SKM-1 (cell line): ENCODE data around the gene RETREG2.
"Not testable (repeated sequence)": the region's sequence is repeated elsewhere in the genome, so short reads cannot be mapped to it uniquely, and the experiment has no call there.

Experiments
- DNase-seq: peaks from one replicate; lab custom pipeline; 2025; ENCODE audit not compliant: unreplicated experiment; lab: John Stamatoyannopoulos, UW

The RETREG2 gene

DNA sequence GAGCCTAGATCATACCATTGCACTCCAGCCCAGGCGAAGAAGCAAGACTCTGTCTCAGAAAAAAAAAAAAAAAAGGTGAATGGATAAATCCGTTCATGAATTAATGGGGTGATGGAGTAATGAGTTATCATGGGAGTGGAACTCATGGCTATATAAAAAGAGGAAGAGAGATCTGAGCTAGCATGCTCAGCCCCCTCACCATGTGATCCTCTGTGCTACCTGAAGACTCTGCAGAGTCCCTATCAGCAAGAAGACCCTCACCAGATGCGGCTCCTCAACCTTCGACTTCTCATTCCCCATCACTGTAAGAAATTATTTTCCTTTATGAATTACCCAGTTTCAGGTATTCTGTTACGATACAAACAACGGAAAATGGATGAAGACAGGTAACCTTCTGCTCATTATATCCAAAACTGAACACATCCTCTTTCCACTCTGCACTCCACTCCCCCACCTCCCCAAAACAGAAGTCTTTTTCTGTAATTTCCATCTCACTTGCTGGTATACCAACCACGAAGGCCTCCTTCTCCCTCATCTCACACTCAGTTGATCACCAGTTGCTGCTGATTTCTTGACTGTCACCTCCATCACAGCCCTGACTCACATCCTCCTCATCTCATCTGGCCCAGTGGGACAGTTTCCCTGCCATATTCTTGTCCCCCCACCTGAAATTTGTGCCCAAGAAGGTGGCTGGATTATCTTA is 8.8 kb downstream of the RETREG2 start:
- DNase-seq = no peak

DNA sequence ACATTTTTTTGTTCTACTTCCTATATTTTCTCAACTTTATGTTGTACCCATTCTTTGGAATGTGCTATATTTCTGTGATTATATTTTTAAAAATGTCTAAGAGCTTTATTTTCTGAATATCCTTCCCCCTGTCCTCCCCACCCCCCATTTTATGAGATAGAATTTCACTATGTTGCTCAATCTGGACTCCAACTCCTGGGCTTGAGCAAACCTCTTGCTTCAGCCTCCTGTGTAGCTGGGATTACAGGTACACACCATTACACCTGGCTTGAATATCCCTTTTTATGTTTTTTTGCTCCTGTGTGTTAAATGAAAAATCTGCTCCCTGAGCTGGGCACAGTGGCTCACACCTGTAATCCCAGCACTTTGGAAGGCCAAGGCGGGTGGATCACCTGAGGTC is 19.3 kb downstream of the RETREG2 start:
- no peak for DNase-seq

DNA sequence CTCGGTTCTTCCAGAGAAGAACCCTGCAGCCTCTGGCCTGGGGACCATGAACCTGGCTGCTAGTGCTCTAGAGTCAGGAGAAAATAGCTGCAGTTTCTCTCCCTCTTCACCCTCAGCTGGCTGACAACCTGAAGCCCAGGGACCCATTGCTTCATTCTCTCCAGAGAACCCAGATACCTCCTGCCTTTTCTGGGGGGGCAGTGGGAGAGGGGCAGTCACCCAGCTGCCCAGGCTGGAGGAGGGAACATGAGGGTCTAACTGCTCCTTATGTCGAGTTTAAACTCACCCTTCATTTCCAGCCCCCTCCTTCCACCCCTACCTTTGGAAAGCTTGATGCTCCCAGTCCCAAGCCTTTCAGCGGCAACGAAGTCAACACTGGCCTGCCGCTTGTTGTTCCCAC is 20.9 kb downstream of the RETREG2 start:
- DNase-seq = no peak

DNA sequence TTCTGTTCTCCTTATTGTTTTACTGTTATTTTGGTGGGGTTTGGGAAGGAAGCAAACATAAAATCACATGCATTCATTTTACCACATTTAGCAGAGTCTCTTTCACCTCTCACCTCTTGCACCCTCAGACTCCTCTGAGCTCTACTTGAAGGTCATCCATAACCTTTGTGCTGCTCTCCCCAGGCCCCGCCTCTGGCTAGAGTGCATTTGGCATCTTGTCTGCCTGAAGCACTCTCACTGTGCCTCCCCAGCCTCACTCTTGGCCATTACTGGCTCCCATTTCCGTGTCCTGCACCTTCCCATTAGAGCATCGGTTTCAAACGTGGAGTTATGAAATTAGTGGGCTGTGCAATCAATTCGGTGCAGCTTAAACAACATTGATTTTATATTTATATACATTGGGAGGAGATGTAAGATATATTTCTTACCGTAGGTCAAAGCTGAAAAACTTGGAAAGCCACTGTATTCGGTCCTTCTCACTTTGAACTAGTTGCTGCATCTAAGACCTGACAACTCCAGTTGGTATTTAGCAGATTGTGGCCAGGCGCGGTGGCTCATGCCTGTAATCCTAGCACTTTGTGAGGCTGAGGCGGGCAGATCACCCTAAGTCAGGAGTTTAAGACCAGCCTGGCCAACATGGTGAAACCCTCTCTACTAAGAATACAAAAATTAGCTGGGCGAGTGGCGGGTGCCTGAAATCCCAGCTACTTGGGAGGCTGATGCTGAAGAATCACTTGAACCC is 21.6 kb downstream of the RETREG2 start:
- no peak for DNase-seq

DNA sequence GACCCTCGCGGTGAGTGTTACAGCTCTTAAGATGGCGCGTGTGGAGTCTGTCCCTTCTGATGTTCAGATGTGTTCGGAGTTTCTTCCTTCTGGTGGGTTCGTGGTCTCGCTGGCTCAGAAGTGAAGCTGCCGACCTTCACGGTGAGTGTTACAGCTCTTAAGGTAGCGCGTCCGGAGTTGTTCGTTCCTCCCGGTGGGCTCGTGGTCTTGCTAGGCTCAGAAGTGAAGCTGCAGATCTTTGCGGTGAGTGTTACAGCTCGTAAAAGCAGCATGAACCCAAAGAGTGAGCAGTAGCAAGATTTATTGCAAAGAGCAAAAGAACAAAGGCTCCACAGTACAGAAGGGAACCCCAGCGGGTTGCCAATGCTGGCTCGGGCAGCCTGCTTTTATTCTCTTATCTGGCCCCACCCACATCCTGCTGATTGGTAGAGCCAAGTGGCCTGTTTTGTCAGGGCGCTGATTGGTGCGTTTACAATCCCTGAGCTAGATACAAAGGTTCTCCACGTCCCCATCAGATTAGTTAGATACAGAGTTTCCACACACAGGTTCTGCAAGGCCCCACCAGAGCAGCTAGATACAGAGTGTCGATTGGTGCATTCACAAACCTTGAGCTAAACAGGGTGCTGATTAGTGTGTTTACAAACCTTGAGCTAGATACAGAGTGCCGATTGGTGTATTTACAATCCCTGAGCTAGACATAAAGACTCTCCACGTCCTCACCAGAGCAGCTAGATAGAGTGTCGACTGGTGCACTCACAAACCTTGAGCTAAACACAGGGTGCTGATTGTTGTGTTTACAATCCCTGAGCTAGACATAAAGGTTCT is 22.6 kb downstream of the RETREG2 start:
- not testable (repeated sequence) for DNase-seq

DNA sequence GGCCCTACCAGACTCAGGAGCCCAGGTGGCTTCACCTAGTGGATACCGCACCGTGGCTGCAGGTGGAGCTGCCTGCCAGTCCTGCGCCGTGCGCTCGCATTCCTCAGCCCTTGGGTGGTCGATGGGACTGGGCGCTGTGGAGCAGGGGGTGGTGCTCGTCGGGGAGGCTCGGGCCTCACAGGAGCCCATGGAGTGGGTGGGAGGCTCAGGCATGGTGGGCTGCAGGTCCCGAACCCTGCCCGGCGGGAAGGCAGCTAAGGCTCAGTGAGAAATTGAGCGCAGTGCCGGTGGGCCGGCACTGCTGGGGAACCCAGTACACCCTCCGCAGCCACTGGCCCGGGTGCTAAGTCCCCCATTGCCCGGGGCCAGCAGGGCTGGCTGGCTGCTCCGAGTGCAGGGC is 23.3 kb downstream of the RETREG2 start:
- DNase-seq = not testable (repeated sequence)

DNA sequence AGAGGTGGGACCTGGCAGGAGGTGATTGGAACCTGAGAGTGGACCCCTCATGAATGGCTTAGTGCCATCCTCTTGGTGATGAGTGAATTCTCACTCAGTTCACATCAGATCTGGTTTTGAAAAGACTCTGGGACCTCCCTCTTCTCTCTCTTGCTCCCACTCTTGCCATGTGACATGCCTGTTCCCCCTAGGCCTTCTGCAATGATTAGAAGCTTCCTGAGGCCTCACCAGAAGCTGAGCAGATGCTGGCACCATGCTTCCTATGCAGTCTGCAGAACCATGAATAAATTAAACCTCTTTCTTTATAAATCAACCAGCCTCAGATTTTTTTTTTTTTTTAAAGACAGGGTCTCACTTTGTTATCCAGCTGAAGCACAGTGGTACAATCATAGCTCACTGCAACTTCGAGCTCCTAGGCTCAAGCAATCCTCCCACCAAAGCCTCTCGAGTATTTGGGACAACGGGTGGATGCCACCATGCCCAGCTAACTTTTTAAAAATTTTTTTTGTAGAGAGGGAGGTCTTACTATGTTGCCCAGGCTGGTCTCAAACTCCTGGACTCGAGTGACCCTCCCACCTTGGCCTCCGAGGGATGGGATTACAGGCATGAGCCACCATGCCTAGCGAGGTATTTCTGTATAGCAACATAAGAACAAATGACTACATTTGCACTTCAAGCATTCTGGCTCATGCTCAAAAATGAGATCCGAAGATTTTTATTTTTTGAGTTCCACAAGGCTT is 26.5 kb downstream of the RETREG2 start:
- no peak for DNase-seq

DNA sequence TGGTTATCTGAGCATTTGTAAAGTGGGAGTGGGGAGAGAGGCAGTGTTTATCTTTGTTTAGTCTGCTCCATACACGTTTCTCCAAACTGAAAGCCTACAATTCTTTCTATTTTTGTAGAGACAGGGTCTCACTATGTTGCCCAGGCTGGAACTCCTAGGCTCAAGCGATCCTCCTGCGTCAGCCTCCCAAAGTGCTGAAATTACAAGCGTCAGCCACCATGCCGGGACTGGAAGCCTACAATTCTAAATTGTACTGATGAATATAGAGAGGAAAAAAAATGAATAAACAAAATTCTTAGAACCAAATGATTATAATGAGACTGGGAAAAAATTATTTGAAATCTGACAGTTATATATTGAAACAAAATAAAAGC is 27.1 kb downstream of the RETREG2 start:
- no peak for DNase-seq

DNA sequence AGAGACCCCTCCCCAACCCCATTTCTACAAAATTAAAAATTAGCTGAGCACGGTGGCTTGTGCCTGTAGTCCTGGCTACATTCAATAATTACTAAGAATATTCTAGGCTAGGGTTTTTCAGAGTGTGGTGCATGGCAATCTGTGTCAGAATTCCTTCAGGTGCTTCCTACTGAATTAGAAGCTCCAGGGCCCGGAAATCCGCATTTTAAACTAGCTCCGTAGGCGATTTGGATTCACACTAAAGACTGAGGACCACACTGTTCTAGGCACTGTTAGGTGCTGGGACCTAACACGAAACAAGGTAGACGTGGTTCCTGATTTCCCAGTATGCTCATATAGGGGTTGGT is 27.9 kb downstream of the RETREG2 start:
- DNase-seq = no peak

DNA sequence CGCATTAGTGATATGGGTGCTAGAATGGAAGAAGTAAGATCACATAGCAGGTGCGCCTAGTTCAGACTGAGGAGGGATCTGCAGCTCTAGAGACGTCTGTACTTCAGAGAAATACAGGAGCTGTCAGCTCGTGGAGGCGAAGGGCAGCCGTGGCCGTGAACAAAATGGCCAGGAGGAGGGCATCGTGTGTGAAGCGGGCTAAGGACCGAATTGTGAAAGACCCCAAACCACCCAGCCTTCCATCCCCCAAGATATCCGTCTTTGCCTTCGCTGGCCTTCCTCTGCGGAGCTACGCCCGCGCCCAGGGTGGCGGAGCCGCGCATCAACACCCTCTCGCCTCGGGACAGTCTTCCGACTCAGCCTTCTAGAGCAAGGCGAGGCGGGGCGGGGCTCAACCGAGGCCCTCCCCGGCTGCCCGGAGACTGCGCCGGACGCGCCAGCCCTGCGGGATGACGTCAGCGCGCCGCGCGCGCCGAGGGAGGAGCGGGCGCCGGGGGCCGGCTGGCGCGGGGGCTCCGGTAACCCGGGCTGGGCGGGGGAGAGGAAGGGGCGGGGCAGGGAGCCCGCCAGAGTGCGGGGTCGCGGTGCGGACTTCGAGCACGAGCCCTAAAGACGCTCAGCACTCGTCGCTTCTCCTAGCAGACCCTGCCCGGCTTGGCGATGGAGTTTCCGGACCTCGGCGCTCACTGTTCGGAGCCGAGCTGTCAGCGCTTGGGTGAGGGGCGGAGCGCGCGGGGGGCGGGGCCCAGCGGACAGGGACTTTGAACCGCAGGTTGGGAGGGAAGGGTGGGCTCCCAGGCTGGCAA is 28.5 kb downstream of the RETREG2 start, which contains the start of gene ZFAND2B:
ZFAND2B (plus strand) TSS at position 455 of the 806 bp plus-strand sequence; CDS start at position 661, 206 bp downstream.
- peak; percentile 80 for DNase-seq

DNA sequence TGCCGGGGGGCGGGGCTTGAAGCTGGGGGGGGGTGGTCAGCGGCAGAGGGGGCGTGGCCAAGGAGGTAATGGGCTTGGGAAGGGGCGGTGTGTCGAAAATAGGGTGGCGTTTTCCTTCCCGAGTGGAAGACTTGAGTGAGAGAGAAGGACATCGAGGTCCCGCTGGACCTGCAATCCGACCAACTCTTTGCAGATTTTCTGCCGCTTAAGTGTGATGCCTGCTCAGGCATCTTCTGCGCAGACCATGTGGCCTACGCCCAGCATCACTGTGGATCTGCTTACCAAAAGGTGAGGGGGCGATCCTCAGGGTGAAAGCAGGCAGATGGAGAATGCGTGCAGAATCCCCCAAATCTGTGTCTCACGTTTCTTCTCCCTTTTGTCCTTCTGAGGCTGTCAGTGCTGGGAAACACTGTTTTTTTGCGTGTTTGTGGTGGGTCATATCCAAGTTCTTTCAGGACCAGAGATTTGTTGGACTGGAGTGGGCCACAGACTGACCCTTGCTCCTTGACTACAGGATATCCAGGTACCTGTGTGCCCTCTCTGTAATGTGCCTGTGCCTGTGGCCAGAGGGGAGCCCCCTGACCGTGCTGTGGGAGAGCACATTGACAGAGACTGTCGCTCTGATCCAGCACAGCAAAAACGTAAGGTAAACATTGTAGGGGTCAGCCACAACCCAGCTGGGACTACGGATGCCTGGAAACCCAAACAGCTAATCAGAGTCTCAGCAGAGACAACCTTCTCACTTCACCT is 29.2 kb downstream of the RETREG2 start:
- no peak for DNase-seq

DNA sequence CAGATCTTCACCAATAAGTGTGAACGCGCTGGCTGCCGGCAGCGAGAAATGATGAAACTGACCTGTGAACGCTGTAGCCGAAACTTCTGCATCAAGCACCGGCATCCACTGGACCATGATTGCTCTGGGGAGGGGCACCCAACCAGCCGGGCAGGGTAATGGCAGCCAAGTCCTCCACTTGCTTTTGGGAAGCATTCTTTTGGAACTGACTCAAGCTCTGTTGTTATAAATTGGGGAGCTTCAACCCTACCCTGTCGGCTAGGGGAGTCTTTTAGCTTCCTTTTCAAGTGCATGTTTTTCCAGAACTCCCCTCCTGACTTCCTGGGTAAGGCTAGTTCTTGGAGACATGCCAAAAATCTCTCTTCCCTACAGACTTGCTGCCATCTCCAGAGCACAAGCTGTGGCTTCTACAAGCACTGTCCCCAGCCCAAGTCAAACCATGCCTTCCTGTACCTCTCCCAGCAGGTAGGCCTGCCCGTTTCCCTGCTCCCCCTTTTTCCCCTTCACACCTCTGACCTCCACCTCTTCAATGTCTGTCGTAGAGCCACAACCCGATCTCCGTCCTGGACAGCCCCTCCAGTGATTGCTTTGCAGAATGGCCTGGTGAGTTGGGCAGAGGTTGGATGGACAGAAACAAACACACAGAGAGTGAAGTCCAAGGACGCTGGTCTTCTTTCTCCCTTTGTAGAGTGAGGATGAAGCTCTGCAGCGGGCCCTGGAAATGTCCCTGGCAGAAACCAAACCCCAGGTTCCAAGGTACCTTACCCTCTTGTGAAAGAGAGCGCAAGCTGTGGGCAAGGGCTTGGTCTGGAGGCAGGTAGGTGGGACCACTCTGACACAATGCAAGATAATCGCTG is 30.0 kb downstream of the RETREG2 start:
- no peak for DNase-seq

DNA sequence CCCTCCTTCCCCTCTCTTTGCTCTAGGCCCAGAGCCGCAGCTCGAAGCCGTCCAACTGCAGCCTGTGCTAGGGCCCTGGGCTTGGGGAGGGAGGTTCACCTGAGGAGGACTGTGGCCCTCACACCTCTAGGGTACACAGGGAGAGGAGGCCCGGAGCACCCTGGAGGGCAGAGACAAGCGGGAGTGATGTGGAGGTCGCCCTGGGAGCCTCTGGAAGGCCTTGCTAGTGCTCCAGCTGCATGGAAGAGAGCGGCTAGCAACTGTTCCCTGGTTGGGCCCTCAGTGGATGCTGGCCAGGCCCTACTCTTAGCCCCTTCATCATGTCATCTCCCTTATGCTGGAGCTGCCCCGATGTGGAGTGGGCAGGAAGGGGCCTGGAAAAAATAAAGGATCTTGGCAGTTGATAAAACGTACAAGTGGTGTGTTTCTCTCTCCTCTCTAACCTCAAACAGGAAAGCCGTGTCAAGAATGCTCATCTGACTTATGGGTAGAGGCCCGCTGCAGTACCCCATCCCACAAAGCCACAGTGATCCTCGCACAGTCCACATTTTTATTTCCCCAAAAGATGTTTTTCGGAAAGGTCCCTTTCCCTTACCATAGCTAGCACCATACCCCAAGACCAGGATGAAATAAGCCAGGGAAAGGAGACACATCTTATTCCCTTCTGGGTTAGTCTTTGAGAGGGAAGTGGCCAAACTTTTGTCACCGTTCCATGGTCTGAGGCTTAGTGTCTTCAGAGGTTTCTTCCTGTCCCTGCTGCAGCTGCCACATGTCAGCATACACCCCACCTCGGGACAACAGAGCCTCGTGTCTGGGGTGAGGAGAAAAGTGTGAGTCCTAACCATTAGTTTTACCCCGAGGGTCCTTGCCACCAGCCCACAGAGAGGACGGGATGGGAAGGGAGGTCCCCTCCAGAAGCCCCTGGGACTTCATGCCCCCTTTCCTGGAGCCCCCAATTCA is 31.4 kb downstream of the RETREG2 start:
- DNase-seq = no peak

DNA sequence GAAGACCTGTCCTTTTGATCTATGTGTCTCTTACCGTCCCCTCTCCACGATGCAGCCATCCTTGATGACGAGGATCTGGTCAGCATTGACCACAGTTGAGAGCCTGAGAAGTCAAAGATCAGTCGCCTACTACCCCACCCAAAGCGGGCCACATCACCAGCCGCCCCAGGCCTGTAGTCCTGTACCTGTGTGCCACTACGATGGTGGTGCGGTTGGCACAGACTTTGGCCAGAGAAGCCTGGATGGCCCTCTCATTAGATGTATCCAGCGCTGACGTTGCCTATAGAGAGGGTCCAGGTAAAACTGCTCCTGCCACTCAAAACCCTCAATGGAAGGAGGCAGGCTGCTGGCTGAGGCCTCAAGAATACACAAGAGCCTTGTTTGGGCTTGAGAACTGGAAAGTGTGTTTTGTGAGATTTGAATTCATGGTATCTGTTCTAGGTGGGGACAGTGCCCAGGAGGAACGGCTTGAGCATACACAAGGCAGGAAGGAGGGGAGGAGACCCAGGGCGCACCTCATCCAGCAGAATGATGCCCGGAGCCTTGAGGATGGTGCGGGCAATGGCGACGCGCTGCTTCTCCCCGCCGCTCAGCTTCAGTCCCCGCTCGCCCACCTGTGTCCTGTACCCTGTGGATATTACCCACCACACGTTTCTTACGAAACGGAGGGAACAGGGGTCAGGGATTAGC is 32.3 kb downstream of the RETREG2 start:
- DNase-seq = no peak

DNA sequence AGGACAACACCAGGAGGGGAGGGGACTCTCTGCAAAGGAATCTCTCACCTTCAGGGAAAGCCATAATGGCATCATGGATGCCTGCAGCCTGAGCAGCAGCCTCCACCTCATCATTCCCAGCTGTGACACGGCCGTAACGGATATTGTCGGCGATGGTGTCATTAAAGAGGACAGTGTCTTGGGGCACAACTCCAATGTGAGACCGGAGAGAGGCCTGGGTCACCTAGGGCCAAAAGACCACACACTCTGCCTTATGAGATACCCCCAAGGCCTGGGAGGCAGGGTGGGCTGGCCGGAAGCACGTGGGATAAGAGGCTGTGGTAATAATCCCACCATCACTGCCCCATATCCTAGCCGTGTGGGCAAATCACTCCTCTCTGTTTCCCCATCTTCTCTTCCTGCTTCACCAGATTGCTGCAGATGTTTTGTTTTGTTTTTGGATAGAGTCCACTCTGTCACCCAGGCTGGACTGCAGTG is 32.8 kb downstream of the RETREG2 start:
- DNase-seq = no peak

DNA sequence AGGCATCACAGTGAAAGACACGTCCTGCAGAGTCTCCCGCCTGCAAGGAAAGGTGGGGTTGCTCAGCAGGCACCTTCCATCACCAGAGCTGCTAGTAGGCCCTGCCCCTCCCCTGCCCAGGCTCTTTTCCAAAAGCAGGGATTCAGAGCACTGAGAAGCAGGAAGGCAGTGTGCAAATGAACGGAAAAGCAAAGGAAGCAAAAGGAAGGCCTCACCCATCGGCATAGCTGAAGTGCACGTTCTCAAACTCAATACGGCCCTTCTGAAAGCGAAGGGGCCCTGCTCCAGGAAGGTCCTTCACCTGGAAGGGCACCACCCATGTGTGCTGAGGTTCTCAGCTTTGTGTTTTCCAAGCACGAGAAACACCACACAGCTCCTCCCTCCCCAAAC is 34.9 kb downstream of the RETREG2 start:
- DNase-seq = no peak
